ENCODE data around the gene SMARCA2. TPM values are rescaled to one million over a fixed set of nuclear protein-coding genes. Genes with fewer than 3 reads are reported as not detected.

SMARCA2 gene
- total and polyA plus RNA-seq, 12 donors = 38.3 to 192 (median 142) TPM

GRCh38 chr9:2196757-2197156 lies 181.6 kb downstream of the SMARCA2 start:
- no peaks in the 10 kb centered on the region for H3K9me3 ChIP-seq (replicated peaks in 1 of 3)
- no peak overlapping the region for H3K4me3 ChIP-seq
- 98 to 100% (median 99%) methylated on average over 2 of the region's 2 CpGs for WGBS, 4 donors
- no peak overlapping the region for H3K27ac ChIP-seq
- TF ChIP-seq POLR2A (IDR thresholded peaks at IDR 0.05) (no peak), CTCF (IDR thresholded peaks at IDR 0.05) (no peak)
- H3K27me3 ChIP-seq = no peaks in the 10 kb centered on the region
- intact Hi-C loops (cut with DNase I) = no loop called here
- DNase-seq = no peak
- H3K4me1 ChIP-seq (replicated peaks in 1 of 2) = no peaks in the 10 kb centered on the region
- H3K36me3 ChIP-seq (replicated peaks in 1 of 2) = peaks cover 0 to 15% of the 10 kb centered on the region in 2 donors

GRCh38 chr9:2198956-2199635 lies 183.9 kb downstream of the SMARCA2 start:
- no peaks in the 10 kb centered on the region for H3K27me3 ChIP-seq
- TF ChIP-seq CTCF (IDR thresholded peaks at IDR 0.05) = no peak
- TF ChIP-seq POLR2A (IDR thresholded peaks at IDR 0.05) = no peak
- intact Hi-C loops (cut with DNase I) = no loop called here
- no peak for DNase-seq
- no peaks in the 10 kb centered on the region for H3K36me3 ChIP-seq (replicated peaks in 1 of 2)
- no peak overlapping the region for H3K4me3 ChIP-seq
- H3K27ac ChIP-seq = no peak overlapping the region
- no peaks in the 10 kb centered on the region for H3K4me1 ChIP-seq (replicated peaks in 1 of 2)
- no peaks in the 10 kb centered on the region for H3K9me3 ChIP-seq (replicated peaks in 1 of 3)
- WGBS, 4 donors = 89 to 95% (median 91%) methylated on average over 4 of the region's 4 CpGs

GRCh38 chr9:2199999-2200796 lies 185.1 kb downstream of the SMARCA2 start:
- intact Hi-C loops (cut with DNase I) = no loop called here
- DNase-seq = no peak
- no peaks in the 10 kb centered on the region for H3K36me3 ChIP-seq (replicated peaks in 1 of 2)
- H3K27me3 ChIP-seq = no peaks in the 10 kb centered on the region
- WGBS, 4 donors = 94 to 97% (median 97%) methylated on average over 7 of the region's 7 CpGs
- H3K4me1 ChIP-seq (replicated peaks in 1 of 2) = no peaks in the 10 kb centered on the region
- no peak overlapping the region for H3K4me3 ChIP-seq
- no peak overlapping the region for H3K27ac ChIP-seq
- TF ChIP-seq POLR2A (IDR thresholded peaks at IDR 0.05) = no peak
- TF ChIP-seq CTCF (IDR thresholded peaks at IDR 0.05) = no peak
- H3K9me3 ChIP-seq (replicated peaks in 1 of 3) = no peaks in the 10 kb centered on the region

DNA sequence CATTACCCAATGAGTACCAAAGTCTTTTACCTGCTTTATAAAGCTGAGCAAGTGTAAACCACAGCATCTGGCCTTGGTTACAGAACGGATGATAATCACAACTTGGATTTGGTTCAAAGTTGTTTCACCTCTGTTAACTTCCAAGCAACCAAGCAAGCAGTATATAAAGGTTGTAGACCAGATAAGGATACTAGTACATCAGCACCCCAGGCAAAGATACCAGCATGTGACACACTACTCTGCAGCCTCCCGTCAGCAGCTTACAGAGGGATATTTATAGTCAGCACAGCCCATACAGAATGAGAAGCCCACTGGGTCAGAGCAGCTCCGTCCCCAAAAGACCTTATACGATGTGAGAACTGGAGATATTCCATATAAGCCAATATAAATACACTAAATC lies 193.3 kb downstream of the SMARCA2 start:
- intact Hi-C loops (cut with DNase I) = no loop called here
- H3K27me3 ChIP-seq = no peaks in the 10 kb centered on the region
- H3K4me3 ChIP-seq = no peak overlapping the region
- no peak for TF ChIP-seq CTCF (IDR thresholded peaks at IDR 0.05)
- TF ChIP-seq POLR2A (IDR thresholded peaks at IDR 0.05) = no peak
- DNase-seq = no peak
- WGBS, 4 donors = 57 to 69% (median 65%) methylated on average over 4 of the region's 4 CpGs
- no peaks in the 10 kb centered on the region for H3K9me3 ChIP-seq (replicated peaks in 1 of 3)
- H3K4me1 ChIP-seq (replicated peaks in 1 of 2) = peaks cover 0 to 11% of the 10 kb centered on the region in 2 donors
- H3K36me3 ChIP-seq (replicated peaks in 1 of 2) = no peaks in the 10 kb centered on the region
- no peak overlapping the region for H3K27ac ChIP-seq

All from adrenal gland (tissue), 12 donors.